Vagina (tissue), 2 donors: ENCODE data around the gene ZBTB7C.

Experiments used
- CTCF ChIP-seq, 3 experiments: fragments of 450-650 bp in 2 of 3; fragments of 200-600 bp in 1 of 3; sonication (generic) in 1 of 3; IDR thresholded peaks; one replicate each; pipeline ENCODE4 v1.5.1; 2017 to 2019; ENCODE audit warnings: antibody characterized with exemption in 3 of 3, mild to moderate bottlenecking in 2 of 3, moderate library complexity in 2 of 3
- POLR2AphosphoS5 ChIP-seq, 2 donors: sonication (generic); formaldehyde crosslinking; IDR thresholded peaks; one replicate each; pipeline ENCODE4 v1.9.0; 2017; ENCODE audit warnings: antibody characterized with exemption in 2 of 2, mild to moderate bottlenecking in 2 of 2, low read depth in 1 of 2; ENCODE audit not compliant: insufficient read depth in 1 of 2

GRCh38 chr18:48375150-48375800 lies 33.9 kb downstream of the ZBTB7C start:
- no peak for TF ChIP-seq POLR2AphosphoS5 (IDR thresholded peaks at IDR 0.05; ENCODE audit: insufficient read depth in 1 of 2, low read depth in 1 of 2)
- TF ChIP-seq CTCF (IDR thresholded peaks at IDR 0.05), result no peak
